H9 (cell line): ENCODE results near the gene FOXC2. TPM values are rescaled to one million over a fixed set of nuclear protein-coding genes. Genes with fewer than 3 reads are reported as not detected.

Experiments used
- DNase-seq: peaks from one replicate; pipeline ENCODE4 v3.0.0-alpha.2; 2017
- H2AFZ ChIP-seq: one replicate; pipeline ENCODE4 v1.6.1; 2013; ENCODE audit warnings: mild to moderate bottlenecking, low read length, control low read depth, moderate library complexity
- H2AK5ac ChIP-seq: 2 replicates; pipeline ENCODE4 v1.6.1; 2013; ENCODE audit warnings: low read length, control low read depth, mixed read lengths; ENCODE audit not compliant: insufficient read length
- H2BK120ac ChIP-seq: one replicate; pipeline ENCODE4 v1.6.1; 2013; ENCODE audit warnings: low read depth, mild to moderate bottlenecking, low read length, control low read depth, inconsistent platforms; ENCODE audit not compliant: poor library complexity, severe bottlenecking
- H2BK12ac ChIP-seq: 2 replicates; pipeline ENCODE4 v1.6.1; 2013; ENCODE audit warnings: low read length, control low read depth, mixed read lengths, low read depth; ENCODE audit not compliant: insufficient read length
- H2BK15ac ChIP-seq: 2 replicates; pipeline ENCODE4 v1.6.1; 2013; ENCODE audit warnings: low read depth, low read length, control low read depth
- H2BK20ac ChIP-seq: one replicate; pipeline ENCODE4 v1.6.1; 2013; ENCODE audit warnings: low read depth, mild to moderate bottlenecking, low read length, control low read depth, inconsistent platforms; ENCODE audit not compliant: poor library complexity, severe bottlenecking
- H2BK5ac ChIP-seq: 2 replicates; pipeline ENCODE4 v1.6.1; 2013; ENCODE audit warnings: low read length, control low read depth, mixed read lengths; ENCODE audit not compliant: insufficient read length
- H3K14ac ChIP-seq: 2 replicates; pipeline ENCODE4 v1.6.1; 2013; ENCODE audit warnings: low read length, control low read depth; ENCODE audit not compliant: insufficient read depth
- H3K18ac ChIP-seq: 2 replicates; pipeline ENCODE4 v1.6.1; 2013; ENCODE audit warnings: low read depth, mild to moderate bottlenecking, mixed read lengths, low read length, control low read depth; ENCODE audit not compliant: insufficient read length
- H3K23ac ChIP-seq: 2 replicates; pipeline ENCODE4 v1.6.1; 2013; ENCODE audit warnings: low read length, control low read depth, mixed read lengths, low read depth; ENCODE audit not compliant: insufficient read length
- H3K23me2 ChIP-seq: 2 replicates; pipeline ENCODE4 v1.6.1; 2013; ENCODE audit warnings: low read depth, mild to moderate bottlenecking, mixed read lengths, low read length, control low read depth; ENCODE audit not compliant: insufficient read length, poor library complexity, severe bottlenecking
- H3K27ac ChIP-seq: 2 replicates; pipeline ENCODE4 v1.5.1; 2013; ENCODE audit warnings: low read length, control low read depth, mixed read lengths, low read depth; ENCODE audit not compliant: insufficient read length
- H3K27me3 ChIP-seq: 2 replicates; pipeline ENCODE4 v1.6.1; 2013; ENCODE audit warnings: low read length, control low read depth, inconsistent platforms; ENCODE audit not compliant: insufficient read depth
- H3K4ac ChIP-seq: 2 replicates; pipeline ENCODE4 v1.6.1; 2013; ENCODE audit warnings: low read depth, mild to moderate bottlenecking, control low read depth, inconsistent platforms, low read length, moderate library complexity
- H3K4me1 ChIP-seq: 2 replicates; pipeline ENCODE4 v1.6.1; 2013; ENCODE audit warnings: low read length, control low read depth, inconsistent platforms; ENCODE audit not compliant: insufficient read depth
- H3K4me2 ChIP-seq: 2 replicates; pipeline ENCODE4 v1.6.1; 2013; ENCODE audit warnings: low read length, control low read depth, mixed read lengths; ENCODE audit not compliant: insufficient read length, insufficient read depth
- H3K56ac ChIP-seq: 2 replicates; pipeline ENCODE4 v1.6.1; 2013; ENCODE audit warnings: low read depth, mild to moderate bottlenecking, mixed read lengths, low read length, control low read depth; ENCODE audit not compliant: insufficient read length
- H3K79me1 ChIP-seq: 2 replicates; pipeline ENCODE4 v1.6.1; 2013; ENCODE audit warnings: low read depth, mild to moderate bottlenecking, moderate library complexity, low read length, control low read depth, inconsistent platforms; ENCODE audit not compliant: insufficient read depth, poor library complexity, severe bottlenecking
- H3K79me2 ChIP-seq: 2 replicates; pipeline ENCODE4 v1.6.1; 2013; ENCODE audit warnings: low read length, control low read depth, inconsistent platforms; ENCODE audit not compliant: insufficient read depth
- H3K9ac ChIP-seq: 2 replicates; pipeline ENCODE4 v1.6.1; 2013; ENCODE audit warnings: low read length, control low read depth, mixed read lengths; ENCODE audit not compliant: insufficient read length; ENCODE audit errors: extremely low read depth
- H3K9me3 ChIP-seq: one replicate; pipeline ENCODE4 v1.6.1; 2013; ENCODE audit warnings: low read depth, low read length, inconsistent platforms; ENCODE audit not compliant: control insufficient read depth
- H3T11ph ChIP-seq: one replicate; pipeline ENCODE4 v1.6.1; 2013; ENCODE audit warnings: mild to moderate bottlenecking, low read length, control low read depth, inconsistent platforms
- H4K20me1 ChIP-seq: one replicate; pipeline ENCODE4 v1.6.1; 2013; ENCODE audit not compliant: control insufficient read depth, insufficient read length, insufficient read depth
- H4K5ac ChIP-seq: 2 replicates; pipeline ENCODE4 v1.6.1; 2013; ENCODE audit warnings: low read depth, mild to moderate bottlenecking, mixed read lengths, low read length, control low read depth; ENCODE audit not compliant: insufficient read length
- H4K8ac ChIP-seq: replicated peaks from 2 replicates; pipeline ENCODE4 v1.6.1; 2013; ENCODE audit warnings: low read length, control low read depth, mixed read lengths, low read depth; ENCODE audit not compliant: insufficient read length
- H4K91ac ChIP-seq: 2 replicates; pipeline ENCODE4 v1.6.1; 2013; ENCODE audit warnings: low read depth, mild to moderate bottlenecking, moderate library complexity, mixed read lengths, low read length, control low read depth; ENCODE audit not compliant: insufficient read length
- H3K27ac Mint-ChIP-seq, 3 experiments: 2 replicates in 2 of 3; 3 replicates in 1 of 3; pipeline ENCODE4 v1.8.0; 2020 to 2021; ENCODE audit warnings: mixed read lengths in 3 of 3, mild to moderate bottlenecking in 1 of 3, moderate library complexity in 1 of 3
- H3K27me3 Mint-ChIP-seq: 2 replicates; pipeline ENCODE4 v1.8.0; 2021; ENCODE audit warnings: low read depth, mild to moderate bottlenecking, moderate library complexity, mixed read lengths
- H3K36me3 Mint-ChIP-seq, 3 experiments: 2 replicates in 2 of 3; 3 replicates in 1 of 3; pipeline ENCODE4 v1.8.0; 2020 to 2021; ENCODE audit warnings: low read depth in 3 of 3, mixed read lengths in 3 of 3; ENCODE audit not compliant: insufficient read depth in 1 of 3
- H3K4me1 Mint-ChIP-seq, 2 experiments: 2 replicates each; pipeline ENCODE4 v1.8.0; 2020; ENCODE audit warnings: mixed read lengths in 2 of 2
- H3K4me3 Mint-ChIP-seq, 2 experiments: 2 replicates in 1 of 2; 3 replicates in 1 of 2; pipeline ENCODE4 v1.8.0; 2020 to 2021; ENCODE audit warnings: mild to moderate bottlenecking in 2 of 2, mixed read lengths in 2 of 2, moderate library complexity in 1 of 2
- H3K9me3 Mint-ChIP-seq, 2 experiments: 2 replicates in 1 of 2; 3 replicates in 1 of 2; pipeline ENCODE4 v1.8.0; 2020; ENCODE audit warnings: mild to moderate bottlenecking in 2 of 2, mixed read lengths in 2 of 2, moderate library complexity in 1 of 2
- WGBS: extraction: QIAGEN DNeasy Blood & Tissue Kit; methylation state at CpG from one replicate; pipeline ENCODE4 v1.1.7; 2013; ENCODE audit warnings: missing lambda C conversion rate, low lambda C conversion rate, mixed read lengths; ENCODE audit not compliant: insufficient read length; ENCODE audit errors: extremely low coverage; 5-methylcytosine and 5-hydroxymethylcytosine counted together
- total RNA-seq: library from RNA; stranded (reverse); gene quantifications from 2 replicates; pipeline ENCODE4 v1.2.1, GENCODE V29; 2021
- TF ChIP-seq, protein P1 (sequence below): fragments of 200-600 bp; sonication (generic); conservative IDR thresholded peaks from 3 replicates; pipeline ENCODE4 v1.8.0; 2021; ENCODE audit warnings: antibody characterized with exemption, mild to moderate bottlenecking

FOXC2 gene
- total RNA-seq, 1 experiment from 2014 or later = not detected

DNA sequence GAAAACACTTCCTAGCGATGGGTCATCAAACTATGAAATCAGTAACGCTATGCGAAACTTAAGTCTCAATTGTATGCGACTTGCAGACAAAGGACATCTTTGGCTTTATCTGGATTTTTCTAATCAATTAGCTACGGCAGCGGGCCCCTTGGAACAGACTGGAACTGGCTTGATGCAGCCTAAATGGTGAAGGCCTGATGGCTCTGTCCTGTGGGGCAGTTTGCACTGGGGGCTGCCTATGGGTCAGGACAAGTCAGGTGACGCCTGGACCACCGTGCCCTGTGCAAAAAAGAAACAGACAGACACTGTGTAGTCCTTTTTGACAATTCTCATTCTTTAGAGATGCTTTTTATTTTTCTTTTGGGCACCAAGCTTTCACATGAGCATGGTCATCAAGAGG lies 33.6 kb upstream of the FOXC2 start:
- Histone ChIP-seq H3K4ac (no peak overlapping the region), H2BK5ac (no peak overlapping the region), H3K4me1 (no peaks in the 10 kb centered on the region), H4K8ac (no peak overlapping the region), H2AK5ac (no peak overlapping the region), H3K4me2 (no peak overlapping the region), H3K27me3 (no peaks in the 10 kb centered on the region), H3K56ac (no peak overlapping the region), H3K27ac (no peak overlapping the region), H3K23ac (no peak overlapping the region), H4K20me1 (no peaks in the 10 kb centered on the region), H3K79me2 (no peaks in the 10 kb centered on the region), H3K18ac (no peak overlapping the region), H2BK15ac (no peak overlapping the region), H3K79me1 (no peaks in the 10 kb centered on the region), H2BK20ac (no peak overlapping the region), H3T11ph (no peak overlapping the region), H2BK120ac (no peak overlapping the region), H3K14ac (no peak overlapping the region), H3K9me3 (no peaks in the 10 kb centered on the region), H2AFZ (no peak overlapping the region), H3K23me2 (no peaks in the 10 kb centered on the region), H3K9ac (no peak overlapping the region), H4K5ac (no peak overlapping the region), H2BK12ac (no peak overlapping the region), H4K91ac (no peak overlapping the region)
- no peak for DNase-seq
- Mint-ChIP-seq H3K4me3 (no peak overlapping the region), H3K27me3 (no peaks in the 10 kb centered on the region; the same call in 1 of the 2 replicates), H3K36me3 (no peaks in the 10 kb centered on the region), H3K27ac (no peak overlapping the region), H3K4me1 (peaks cover 3% of the 10 kb centered on the region in 2 experiments; a peak in 1 of 4 replicates), H3K9me3 (no peaks in the 10 kb centered on the region)
- no CpG with 5 or more reads among the region's 8 CpGs for WGBS
- TF ChIP-seq, protein P1, sequence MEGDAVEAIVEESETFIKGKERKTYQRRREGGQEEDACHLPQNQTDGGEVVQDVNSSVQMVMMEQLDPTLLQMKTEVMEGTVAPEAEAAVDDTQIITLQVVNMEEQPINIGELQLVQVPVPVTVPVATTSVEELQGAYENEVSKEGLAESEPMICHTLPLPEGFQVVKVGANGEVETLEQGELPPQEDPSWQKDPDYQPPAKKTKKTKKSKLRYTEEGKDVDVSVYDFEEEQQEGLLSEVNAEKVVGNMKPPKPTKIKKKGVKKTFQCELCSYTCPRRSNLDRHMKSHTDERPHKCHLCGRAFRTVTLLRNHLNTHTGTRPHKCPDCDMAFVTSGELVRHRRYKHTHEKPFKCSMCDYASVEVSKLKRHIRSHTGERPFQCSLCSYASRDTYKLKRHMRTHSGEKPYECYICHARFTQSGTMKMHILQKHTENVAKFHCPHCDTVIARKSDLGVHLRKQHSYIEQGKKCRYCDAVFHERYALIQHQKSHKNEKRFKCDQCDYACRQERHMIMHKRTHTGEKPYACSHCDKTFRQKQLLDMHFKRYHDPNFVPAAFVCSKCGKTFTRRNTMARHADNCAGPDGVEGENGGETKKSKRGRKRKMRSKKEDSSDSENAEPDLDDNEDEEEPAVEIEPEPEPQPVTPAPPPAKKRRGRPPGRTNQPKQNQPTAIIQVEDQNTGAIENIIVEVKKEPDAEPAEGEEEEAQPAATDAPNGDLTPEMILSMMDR = no peak
